Gastroesophageal sphincter (tissue), 3 donors: ENCODE results near the gene MTMR8.

Source experiments
- POLR2AphosphoS5 ChIP-seq: sonication (generic); formaldehyde crosslinking; IDR thresholded peaks from one replicate; pipeline ENCODE4 v1.6.1; 2017; ENCODE audit warnings: antibody characterized with exemption
- TF ChIP-seq, protein P1 (sequence below), 4 experiments: fragments of 200-600 bp in 2 of 4; fragments of 450-650 bp in 2 of 4; sonication (generic) in 1 of 4; IDR thresholded peaks; one replicate each; pipeline ENCODE4 v1.5.1; 2017 to 2019; ENCODE audit warnings: antibody characterized with exemption in 4 of 4, mild to moderate bottlenecking in 2 of 4, moderate library complexity in 2 of 4

GRCh38 chrX:64342811-64343210, 52.4 kb downstream of the MTMR8 start:
- TF ChIP-seq, protein P1, sequence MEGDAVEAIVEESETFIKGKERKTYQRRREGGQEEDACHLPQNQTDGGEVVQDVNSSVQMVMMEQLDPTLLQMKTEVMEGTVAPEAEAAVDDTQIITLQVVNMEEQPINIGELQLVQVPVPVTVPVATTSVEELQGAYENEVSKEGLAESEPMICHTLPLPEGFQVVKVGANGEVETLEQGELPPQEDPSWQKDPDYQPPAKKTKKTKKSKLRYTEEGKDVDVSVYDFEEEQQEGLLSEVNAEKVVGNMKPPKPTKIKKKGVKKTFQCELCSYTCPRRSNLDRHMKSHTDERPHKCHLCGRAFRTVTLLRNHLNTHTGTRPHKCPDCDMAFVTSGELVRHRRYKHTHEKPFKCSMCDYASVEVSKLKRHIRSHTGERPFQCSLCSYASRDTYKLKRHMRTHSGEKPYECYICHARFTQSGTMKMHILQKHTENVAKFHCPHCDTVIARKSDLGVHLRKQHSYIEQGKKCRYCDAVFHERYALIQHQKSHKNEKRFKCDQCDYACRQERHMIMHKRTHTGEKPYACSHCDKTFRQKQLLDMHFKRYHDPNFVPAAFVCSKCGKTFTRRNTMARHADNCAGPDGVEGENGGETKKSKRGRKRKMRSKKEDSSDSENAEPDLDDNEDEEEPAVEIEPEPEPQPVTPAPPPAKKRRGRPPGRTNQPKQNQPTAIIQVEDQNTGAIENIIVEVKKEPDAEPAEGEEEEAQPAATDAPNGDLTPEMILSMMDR (IDR thresholded peaks at IDR 0.05) = no peak
- no peak for TF ChIP-seq POLR2AphosphoS5
